Esophagus squamous epithelium (tissue), 4 donors: ENCODE results near the gene KLF5.

Experiments used
- CTCF ChIP-seq, 6 experiments: fragments of 450-650 bp in 4 of 6; fragments of 200-600 bp in 2 of 6; sonication (generic) in 2 of 6; IDR thresholded peaks; one replicate each; pipeline ENCODE4 v1.5.1; 2016 to 2019; ENCODE audit warnings: antibody characterized with exemption in 6 of 6, mild to moderate bottlenecking in 4 of 6, moderate library complexity in 4 of 6
- POLR2A ChIP-seq, 4 donors: fragments of 450-650 bp; IDR thresholded peaks; one replicate each; pipeline ENCODE4 v1.6.1; 2017; ENCODE audit warnings: antibody characterized with exemption in 4 of 4, mild to moderate bottlenecking in 4 of 4, moderate library complexity in 3 of 4

GRCh38 chr13:73075546-73075945, 16.7 kb downstream of the KLF5 start:
- no peak for TF ChIP-seq CTCF (IDR thresholded peaks at IDR 0.05)
- TF ChIP-seq POLR2A (IDR thresholded peaks at IDR 0.05) = no peak
